ENCODE data around the gene MACC1. TPM values are rescaled to one million over a fixed set of nuclear protein-coding genes. Genes with fewer than 3 reads are reported as not detected.

The MACC1 gene
- total and polyA plus RNA-seq, 2 donors (not counting 1 experiment from before 2014, with no cell fraction given) = 0.92 to 6.2 TPM

GRCh38 chr7:20111821-20112542 lies 105.2 kb downstream of the MACC1 start:
- Histone ChIP-seq H3K4me3 (ENCODE audit: control extremely low read depth in 1 of 5, extremely low read depth in 1 of 5, insufficient read depth in 1 of 5, low read depth in 2 of 5, low read length in 4 of 5) (no peak overlapping the region), H3K4me2 (replicated peaks; ENCODE audit: low read depth, low read length, poor library complexity, severe bottlenecking) (no peak overlapping the region), H3K79me2 (ENCODE audit: control insufficient read depth, insufficient read depth, low read length) (no peaks in the 10 kb centered on the region), H4K20me1 (ENCODE audit: control insufficient read depth, insufficient read depth, low read length, poor library complexity, severe bottlenecking) (no peaks in the 10 kb centered on the region), H2AFZ (ENCODE audit: insufficient read depth, low read depth, low read length, poor library complexity, severe bottlenecking) (no peak overlapping the region), H3K9ac (ENCODE audit: low read length) (no peak overlapping the region), H3K27me3 (replicated peaks in 1 of 4; ENCODE audit: control extremely low read depth in 1 of 4, control insufficient read depth in 3 of 4, insufficient read depth in 4 of 4, low read length in 3 of 4) (peaks cover 0 to 4% (median 0%) of the 10 kb centered on the region in 4 experiments), H3K27ac (ENCODE audit: low read length in 2 of 2) (no peak overlapping the region), H3K9me3 (ENCODE audit: control extremely low read depth in 1 of 3, control insufficient read depth in 2 of 3, insufficient read depth in 1 of 3, low read length in 2 of 3) (no peaks in the 10 kb centered on the region), H3K36me3 (replicated peaks in 1 of 2; ENCODE audit: control extremely low read depth in 1 of 2, control insufficient read depth in 1 of 2, extremely low read depth in 1 of 2, insufficient read depth in 2 of 2, low read length in 1 of 2) (no peaks in the 10 kb centered on the region), H3K4me1 (ENCODE audit: control insufficient read depth in 2 of 2, insufficient read depth in 2 of 2, low read length in 2 of 2) (peaks cover 19 to 23% of the 10 kb centered on the region in 2 donors)
- ChIA-PET POLR2A (no interaction called here), CTCF (interaction anchor here (2.2 kb wide), 1 partner anchor 199 kb away, joined by 5 read pairs; no protein-coding TSS in a partner anchor)
- H3K9me3 Mint-ChIP-seq (ENCODE audit: insufficient read depth) = no peaks in the 10 kb centered on the region
- no peak overlapping the region for H3K4me3 Mint-ChIP-seq
- no peaks in the 10 kb centered on the region for H3K27me3 Mint-ChIP-seq
- TF ChIP-seq EZH2 (IDR thresholded peaks at IDR 0.05; ENCODE audit: borderline replicate concordance, insufficient read depth, low read depth, low read length, poor library complexity, severe bottlenecking) = no peak
- no peak for TF ChIP-seq CTCF (IDR thresholded peaks at IDR 0.05)
- WGBS (ENCODE audit: insufficient coverage) = no CpG with 5 or more reads among the region's 2 CpGs
- DNase-seq (no peak), ATAC-seq (ENCODE audit: low read depth) (no peak)
- H3K4me1 Mint-ChIP-seq = peaks cover 23% of the 10 kb centered on the region
- intact Hi-C loops (cut with micrococcal nuclease) = loop anchor here (2.0 to 5.0 kb wide), 5 partner anchors 40 to 1315 kb away; partner anchors contain the start of genes MACC1 and SP4
- no peak overlapping the region for H3K27ac Mint-ChIP-seq

GRCh38 chr7:20107582-20107981 lies 109.6 kb downstream of the MACC1 start:
- Histone ChIP-seq H3K4me3 (ENCODE audit: control extremely low read depth in 1 of 5, extremely low read depth in 1 of 5, insufficient read depth in 1 of 5, low read depth in 2 of 5, low read length in 4 of 5) (no peak overlapping the region), H3K27me3 (replicated peaks in 1 of 4; ENCODE audit: control extremely low read depth in 1 of 4, control insufficient read depth in 3 of 4, insufficient read depth in 4 of 4, low read length in 3 of 4) (peaks cover 0 to 4% (median 0%) of the 10 kb centered on the region in 4 experiments), H3K79me2 (ENCODE audit: control insufficient read depth, insufficient read depth, low read length) (no peaks in the 10 kb centered on the region), H4K20me1 (ENCODE audit: control insufficient read depth, insufficient read depth, low read length, poor library complexity, severe bottlenecking) (no peaks in the 10 kb centered on the region), H3K4me2 (replicated peaks; ENCODE audit: low read depth, low read length, poor library complexity, severe bottlenecking) (no peak overlapping the region), H3K4me1 (ENCODE audit: control insufficient read depth in 2 of 2, insufficient read depth in 2 of 2, low read length in 2 of 2) (no peaks in the 10 kb centered on the region), H2AFZ (ENCODE audit: insufficient read depth, low read depth, low read length, poor library complexity, severe bottlenecking) (no peak overlapping the region), H3K9me3 (ENCODE audit: control extremely low read depth in 1 of 3, control insufficient read depth in 2 of 3, insufficient read depth in 1 of 3, low read length in 2 of 3) (no peaks in the 10 kb centered on the region), H3K36me3 (replicated peaks in 1 of 2; ENCODE audit: control extremely low read depth in 1 of 2, control insufficient read depth in 1 of 2, extremely low read depth in 1 of 2, insufficient read depth in 2 of 2, low read length in 1 of 2) (no peaks in the 10 kb centered on the region), H3K27ac (ENCODE audit: low read length in 2 of 2) (no peak overlapping the region), H3K9ac (ENCODE audit: low read length) (no peak overlapping the region)
- ChIA-PET POLR2A (no interaction called here), CTCF (no interaction called here)
- intact Hi-C loops (cut with micrococcal nuclease) = no loop called here
- ATAC-seq (ENCODE audit: low read depth) (no peak), DNase-seq (no peak)
- WGBS (ENCODE audit: insufficient coverage) = 83% methylated on average over 1 of the region's 3 CpGs
- H3K27ac Mint-ChIP-seq = no peak overlapping the region
- H3K4me1 Mint-ChIP-seq = no peaks in the 10 kb centered on the region
- no peaks in the 10 kb centered on the region for H3K9me3 Mint-ChIP-seq (ENCODE audit: insufficient read depth)
- H3K27me3 Mint-ChIP-seq = no peaks in the 10 kb centered on the region
- TF ChIP-seq EZH2 (IDR thresholded peaks at IDR 0.05; ENCODE audit: borderline replicate concordance, insufficient read depth, low read depth, low read length, poor library complexity, severe bottlenecking) (no peak), CTCF (IDR thresholded peaks at IDR 0.05) (no peak)
- H3K4me3 Mint-ChIP-seq = no peak overlapping the region
